GM08714 (cell line): ENCODE measurements around the gene JPT2.

Experiments
- H3K4me3 ChIP-seq: fragments of 200-500 bp; sonication (Bioruptor generic); 2 replicates; pipeline ENCODE4 v1.5.1; 2014; ENCODE audit warnings: mild to moderate bottlenecking, low read length, inconsistent platforms
- ZNF274 ChIP-seq: IDR thresholded peaks from 2 replicates; pipeline ENCODE4 v1.6.1; 2012; ENCODE audit warnings: mild to moderate bottlenecking, low read depth, low read length

JPT2 gene

GRCh38 chr16:1677942-1678499, at the start of gene JPT2:
TSS of gene JPT2 (plus strand) at chr16:1678279. CDS start at chr16:1678313, 34 bp downstream.
- H3K4me3 ChIP-seq: peak within 1 kb of the TSS; percentile 97
- no peak for TF ChIP-seq ZNF274

- no peak for TF ChIP-seq ZNF274
- no peak overlapping the region for H3K4me3 ChIP-seq
Observed at GRCh38 chr16:1630450-1631213, 47.4 kb upstream of the JPT2 start.

- no peak overlapping the region for H3K4me3 ChIP-seq
- TF ChIP-seq ZNF274: no peak
Observed at GRCh38 chr16:1631230-1631629, 46.8 kb upstream of the JPT2 start.

- TF ChIP-seq ZNF274: no peak
- H3K4me3 ChIP-seq: no peak overlapping the region
Observed at GRCh38 chr16:1631931-1632637, 46.0 kb upstream of the JPT2 start.

GRCh38 chr16:1632638-1632970, 45.5 kb upstream of the JPT2 start:
- no peak for TF ChIP-seq ZNF274
- no peak overlapping the region for H3K4me3 ChIP-seq

GRCh38 chr16:1633310-1633709, 44.8 kb upstream of the JPT2 start:
- H3K4me3 ChIP-seq: no peak overlapping the region
- TF ChIP-seq ZNF274: no peak

GRCh38 chr16:1634541-1634940, 43.5 kb upstream of the JPT2 start:
- no peak for TF ChIP-seq ZNF274
- H3K4me3 ChIP-seq: no peak overlapping the region

GRCh38 chr16:1635070-1635469, 43.0 kb upstream of the JPT2 start:
- no peak for TF ChIP-seq ZNF274
- H3K4me3 ChIP-seq: no peak overlapping the region

GRCh38 chr16:1637526-1637925, 40.6 kb upstream of the JPT2 start:
- no peak for TF ChIP-seq ZNF274

GRCh38 chr16:1638757-1639156, 39.3 kb upstream of the JPT2 start:
- no peak for TF ChIP-seq ZNF274
- H3K4me3 ChIP-seq: no peak overlapping the region

More at GRCh38 chr16:1637526-1637925, 40.6 kb upstream of the JPT2 start:
- H3K4me3 ChIP-seq: no peak overlapping the region

- TF ChIP-seq ZNF274: no peak
- no peak overlapping the region for H3K4me3 ChIP-seq
Observed at GRCh38 chr16:1639282-1639681, 38.8 kb upstream of the JPT2 start.

GRCh38 chr16:1639860-1640259, 38.2 kb upstream of the JPT2 start:
- H3K4me3 ChIP-seq: no peak overlapping the region
- no peak for TF ChIP-seq ZNF274

GRCh38 chr16:1640261-1640941, 37.7 kb upstream of the JPT2 start:
- TF ChIP-seq ZNF274: no peak
- H3K4me3 ChIP-seq: no peak overlapping the region

- TF ChIP-seq ZNF274: no peak
- no peak overlapping the region for H3K4me3 ChIP-seq
Observed at GRCh38 chr16:1641261-1641660, 36.8 kb upstream of the JPT2 start.
